ENCODE data around the gene HOGA1.
A peak's percentile ranks its signal among the peaks of the same experiment; 100 is the strongest.
"Not testable (repeated sequence)": the region's sequence is repeated elsewhere in the genome, so short reads cannot be mapped to it uniquely, and the experiment has no call there.

HOGA1 gene

GRCh38 chr10:97643441-97643985 lies 59.3 kb downstream of the HOGA1 start:
- Mint-ChIP-seq H3K4me1 (peaks cover 21% of the 10 kb centered on the region), H3K9me3 (no peaks in the 10 kb centered on the region), H3K27ac (no peak overlapping the region), H3K4me3 (peak overlapping the region; percentile 79 to 100 (median 83)), H3K27me3 (ENCODE audit: low read depth) (peaks cover 5% of the 10 kb centered on the region), H3K36me3 (ENCODE audit: low read depth) (peaks cover 26% of the 10 kb centered on the region)
- TF ChIP-seq, protein P1, sequence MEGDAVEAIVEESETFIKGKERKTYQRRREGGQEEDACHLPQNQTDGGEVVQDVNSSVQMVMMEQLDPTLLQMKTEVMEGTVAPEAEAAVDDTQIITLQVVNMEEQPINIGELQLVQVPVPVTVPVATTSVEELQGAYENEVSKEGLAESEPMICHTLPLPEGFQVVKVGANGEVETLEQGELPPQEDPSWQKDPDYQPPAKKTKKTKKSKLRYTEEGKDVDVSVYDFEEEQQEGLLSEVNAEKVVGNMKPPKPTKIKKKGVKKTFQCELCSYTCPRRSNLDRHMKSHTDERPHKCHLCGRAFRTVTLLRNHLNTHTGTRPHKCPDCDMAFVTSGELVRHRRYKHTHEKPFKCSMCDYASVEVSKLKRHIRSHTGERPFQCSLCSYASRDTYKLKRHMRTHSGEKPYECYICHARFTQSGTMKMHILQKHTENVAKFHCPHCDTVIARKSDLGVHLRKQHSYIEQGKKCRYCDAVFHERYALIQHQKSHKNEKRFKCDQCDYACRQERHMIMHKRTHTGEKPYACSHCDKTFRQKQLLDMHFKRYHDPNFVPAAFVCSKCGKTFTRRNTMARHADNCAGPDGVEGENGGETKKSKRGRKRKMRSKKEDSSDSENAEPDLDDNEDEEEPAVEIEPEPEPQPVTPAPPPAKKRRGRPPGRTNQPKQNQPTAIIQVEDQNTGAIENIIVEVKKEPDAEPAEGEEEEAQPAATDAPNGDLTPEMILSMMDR (IDR thresholded peaks at IDR 0.05; ENCODE audit: unreplicated experiment in 3 of 3): no peak

DNA sequence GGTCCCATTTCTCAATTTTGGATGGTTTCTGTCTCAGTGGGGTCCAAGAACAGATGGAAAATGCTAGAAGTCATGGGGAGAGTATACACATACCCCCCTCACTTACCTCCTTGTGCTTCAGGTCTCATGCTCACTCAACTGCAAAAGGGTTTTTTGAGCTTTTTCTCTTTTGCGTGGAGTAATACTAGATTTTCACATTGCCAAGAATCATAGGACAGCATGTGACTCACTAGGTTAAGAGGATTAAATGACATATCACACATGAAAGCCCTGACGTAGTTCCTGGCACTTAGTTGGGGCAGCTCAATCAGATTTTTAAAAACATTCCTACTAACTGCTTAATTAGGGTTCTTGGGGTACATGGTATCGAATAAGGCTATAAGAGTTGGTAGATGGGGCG lies 60.7 kb downstream of the HOGA1 start:
- Mint-ChIP-seq H3K27ac (no peak overlapping the region), H3K27me3 (ENCODE audit: low read depth) (peaks cover 5% of the 10 kb centered on the region), H3K4me3 (no peak overlapping the region), H3K9me3 (no peaks in the 10 kb centered on the region), H3K36me3 (ENCODE audit: low read depth) (peaks cover 33% of the 10 kb centered on the region), H3K4me1 (peaks cover 30% of the 10 kb centered on the region)
- TF ChIP-seq, protein P1 (IDR thresholded peaks at IDR 0.05; ENCODE audit: unreplicated experiment in 3 of 3): no peak

- Mint-ChIP-seq H3K9me3 (no peaks in the 10 kb centered on the region), H3K27me3 (ENCODE audit: low read depth) (no peaks in the 10 kb centered on the region), H3K4me3 (no peak overlapping the region), H3K4me1 (peaks cover 21% of the 10 kb centered on the region), H3K27ac (no peak overlapping the region), H3K36me3 (ENCODE audit: low read depth) (peaks cover 40% of the 10 kb centered on the region)
- TF ChIP-seq, protein P1 (IDR thresholded peaks at IDR 0.05; ENCODE audit: unreplicated experiment in 3 of 3): no peak
These were observed 63.4 kb downstream of the HOGA1 start for GRCh38 chr10:97647556-97647955.

DNA sequence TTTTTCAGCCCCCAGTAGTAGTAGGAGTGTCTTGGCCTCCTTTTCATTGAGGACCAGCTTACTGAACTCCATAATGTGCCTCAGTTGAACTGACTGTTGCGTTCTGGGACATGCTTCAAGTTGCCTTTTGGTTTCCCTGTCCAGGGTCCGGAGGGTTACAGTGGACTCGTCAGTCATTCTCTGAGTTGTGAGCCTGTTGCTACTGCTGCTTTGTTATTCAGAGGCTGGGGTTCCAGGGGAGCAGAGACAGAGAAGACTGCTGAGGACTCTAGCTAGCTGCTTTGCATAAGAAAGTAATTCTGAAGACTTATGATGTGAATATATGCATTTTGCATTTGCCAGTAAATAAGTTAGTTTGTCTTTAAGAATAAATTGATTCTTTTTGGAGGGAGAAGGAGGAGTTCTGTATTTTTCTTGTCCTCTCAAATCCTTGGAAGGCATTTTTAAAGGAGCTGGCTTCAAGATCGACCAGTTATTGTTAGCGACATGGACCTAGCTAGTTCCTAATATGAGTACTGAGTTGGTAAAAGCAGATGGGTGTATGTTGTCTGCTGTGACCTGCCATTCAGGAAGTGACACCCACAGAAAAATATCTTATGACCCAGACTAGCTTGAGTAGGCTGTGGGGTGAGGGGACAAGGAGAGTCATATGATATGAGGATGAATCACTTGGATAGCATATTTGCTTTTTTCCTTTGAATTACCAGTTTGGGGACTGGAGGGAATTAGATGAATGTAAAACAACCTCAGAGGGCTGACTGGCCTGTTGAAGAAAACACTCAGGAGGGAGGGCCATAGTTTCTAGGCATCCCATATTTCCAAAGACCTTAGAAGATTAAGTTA lies 64.6 kb downstream of the HOGA1 start:
- no peak overlapping the region for H3K4me3 Mint-ChIP-seq
- peaks cover 45% of the 10 kb centered on the region for H3K36me3 Mint-ChIP-seq (ENCODE audit: low read depth)
- no peaks in the 10 kb centered on the region for H3K9me3 Mint-ChIP-seq
- peaks cover 10% of the 10 kb centered on the region for H3K4me1 Mint-ChIP-seq
- H3K27ac Mint-ChIP-seq: peak overlapping the region; percentile 17 to 58 (median 30)
- no peaks in the 10 kb centered on the region for H3K27me3 Mint-ChIP-seq (ENCODE audit: low read depth)
- TF ChIP-seq, protein P1 (IDR thresholded peaks at IDR 0.05; ENCODE audit: unreplicated experiment in 3 of 3): no peak

GRCh38 chr10:97649405-97649750 lies 65.2 kb downstream of the HOGA1 start:
- peaks cover 47% of the 10 kb centered on the region for H3K36me3 Mint-ChIP-seq (ENCODE audit: low read depth)
- H3K4me1 Mint-ChIP-seq: peaks cover 10% of the 10 kb centered on the region
- H3K27ac Mint-ChIP-seq: peak overlapping the region; percentile 17 to 58 (median 30)
- H3K4me3 Mint-ChIP-seq; H3K9me3 Mint-ChIP-seq; H3K27me3 Mint-ChIP-seq (ENCODE audit: low read depth): not testable (repeated sequence)

GRCh38 chr10:97650726-97651125 lies 66.5 kb downstream of the HOGA1 start:
- peaks cover 46% of the 10 kb centered on the region for H3K36me3 Mint-ChIP-seq (ENCODE audit: low read depth)
- H3K27ac Mint-ChIP-seq: no peak overlapping the region
- H3K27me3 Mint-ChIP-seq (ENCODE audit: low read depth): no peaks in the 10 kb centered on the region
- no peaks in the 10 kb centered on the region for H3K9me3 Mint-ChIP-seq
- TF ChIP-seq, protein P1 (IDR thresholded peaks at IDR 0.05; ENCODE audit: unreplicated experiment in 3 of 3): no peak
- H3K4me1 Mint-ChIP-seq: peaks cover 10% of the 10 kb centered on the region
- no peak overlapping the region for H3K4me3 Mint-ChIP-seq
